ENCODE results near the gene LCLAT1.

LCLAT1 gene

GRCh38 chr2:30649828-30650227 lies 202.8 kb downstream of the LCLAT1 start:
- DNase-seq: no peak

- no peak for DNase-seq
These were observed 205.3 kb downstream of the LCLAT1 start for GRCh38 chr2:30652271-30652915.

- no peak for DNase-seq
These were observed 206.8 kb downstream of the LCLAT1 start for GRCh38 chr2:30653847-30654246.

- DNase-seq: no peak
These were observed 207.4 kb downstream of the LCLAT1 start for GRCh38 chr2:30654404-30654803.

- DNase-seq: no peak
These were observed 208.2 kb downstream of the LCLAT1 start for GRCh38 chr2:30655211-30655610.

GRCh38 chr2:30655660-30656059 lies 208.6 kb downstream of the LCLAT1 start:
- no peak for DNase-seq

- no peak for DNase-seq
These were observed 209.0 kb downstream of the LCLAT1 start for GRCh38 chr2:30656079-30656478.

DNA sequence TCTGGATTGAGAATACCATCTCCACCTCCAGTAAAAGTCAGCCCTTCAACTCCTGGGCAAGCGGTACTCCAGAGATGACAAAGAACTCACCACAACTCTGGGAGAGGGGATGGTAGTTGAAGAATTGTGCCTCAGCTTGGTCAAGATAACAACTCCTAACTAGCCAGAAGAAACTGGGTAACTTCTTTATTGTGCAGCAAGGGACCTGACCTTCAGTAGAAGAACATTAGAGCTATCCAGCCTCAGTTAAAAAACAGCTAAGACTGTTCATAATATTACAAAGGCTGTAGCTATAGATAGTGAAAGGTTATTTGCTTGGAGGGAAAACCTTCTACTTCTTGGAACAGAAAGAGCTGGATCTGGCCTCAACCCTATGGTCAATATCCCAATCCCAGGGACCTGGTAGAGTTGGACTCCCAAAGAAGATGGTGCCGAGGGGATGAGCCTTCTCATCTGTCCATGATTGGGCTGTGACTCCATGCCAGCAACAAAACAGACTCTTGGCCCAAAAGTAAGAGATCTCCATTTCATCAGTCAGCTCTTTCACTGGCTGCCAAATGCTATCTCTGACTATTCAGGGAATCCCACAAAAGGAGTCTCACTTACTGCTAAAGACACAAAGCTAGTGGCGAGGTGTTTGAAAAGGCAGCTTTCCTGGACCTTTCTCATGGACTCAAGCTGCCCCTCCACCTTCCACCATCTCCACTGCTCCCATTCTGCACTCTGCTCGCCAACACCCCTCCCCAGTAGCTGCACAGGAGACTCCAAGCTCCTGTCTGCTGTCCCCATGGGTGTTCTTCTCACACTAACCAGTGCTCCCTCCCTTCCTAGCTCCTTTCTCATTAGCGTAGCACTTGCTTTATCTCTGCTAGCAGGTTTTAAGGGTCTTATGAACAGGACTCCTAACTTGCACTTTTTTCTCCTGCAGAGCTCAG lies 214.4 kb downstream of the LCLAT1 start:
- DNase-seq: no peak

DNA sequence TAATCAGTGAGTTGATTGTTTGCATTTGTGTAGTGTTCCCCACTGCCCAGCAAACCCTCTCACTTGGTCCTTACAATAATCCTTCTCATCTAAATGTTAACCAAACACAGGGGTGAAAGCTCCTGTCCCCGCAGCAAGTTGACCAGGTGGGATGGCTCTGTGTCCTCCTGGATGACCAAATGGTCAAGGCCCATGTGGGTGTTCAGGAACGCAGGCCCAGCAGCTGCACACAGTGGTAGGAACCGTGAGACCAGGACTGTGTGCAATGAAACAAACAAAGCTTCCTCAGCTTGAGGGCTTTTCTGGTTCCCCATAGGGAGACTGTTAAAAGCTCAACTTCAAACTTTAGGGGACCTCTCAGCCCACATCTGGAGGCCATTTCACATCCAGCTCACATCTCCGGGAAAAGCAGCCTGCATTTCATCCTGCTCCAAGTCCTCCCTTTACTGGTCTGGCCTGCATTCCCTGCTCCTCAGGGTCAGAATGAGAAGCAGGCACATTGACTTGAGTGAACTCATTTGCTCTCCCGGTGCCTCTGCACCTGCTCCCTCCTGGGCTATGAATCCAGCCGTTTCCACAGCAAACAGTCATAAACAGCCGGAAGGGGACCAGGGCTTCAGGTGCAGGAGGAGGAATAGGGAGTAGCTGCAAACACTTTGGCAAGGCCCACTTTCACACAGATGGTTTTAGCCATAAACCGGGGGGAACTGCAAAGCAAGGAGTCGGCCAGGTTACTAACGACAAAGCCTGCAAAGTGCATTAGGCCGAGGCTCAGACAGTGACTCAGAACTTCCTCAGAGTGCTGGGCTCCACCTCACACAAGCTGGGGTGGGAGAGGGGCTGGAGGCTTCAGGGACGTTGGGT lies 215.5 kb downstream of the LCLAT1 start:
- no peak for DNase-seq

GRCh38 chr2:30663321-30663720 lies 216.3 kb downstream of the LCLAT1 start:
- no peak for DNase-seq

DNA sequence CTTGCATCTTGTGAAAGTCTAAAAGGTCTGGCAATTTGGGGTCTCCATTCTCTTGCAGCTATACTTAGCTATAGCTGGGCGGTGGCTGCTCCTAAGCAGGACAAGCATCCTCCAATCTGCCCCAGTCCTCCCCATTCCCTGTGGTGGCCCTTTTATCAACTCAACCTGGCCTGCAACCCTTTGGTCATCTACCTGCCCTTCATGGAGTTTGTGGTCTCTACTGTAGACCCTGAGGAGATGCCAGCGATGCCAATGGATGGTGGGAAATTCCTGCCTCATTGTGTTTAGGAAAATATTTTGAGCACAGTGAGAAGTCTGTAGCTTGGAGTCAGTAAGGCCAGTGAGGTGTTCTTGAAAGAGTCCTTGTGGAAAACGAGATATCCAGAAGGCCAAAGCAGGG lies 216.8 kb downstream of the LCLAT1 start:
- no peak for DNase-seq

DNA sequence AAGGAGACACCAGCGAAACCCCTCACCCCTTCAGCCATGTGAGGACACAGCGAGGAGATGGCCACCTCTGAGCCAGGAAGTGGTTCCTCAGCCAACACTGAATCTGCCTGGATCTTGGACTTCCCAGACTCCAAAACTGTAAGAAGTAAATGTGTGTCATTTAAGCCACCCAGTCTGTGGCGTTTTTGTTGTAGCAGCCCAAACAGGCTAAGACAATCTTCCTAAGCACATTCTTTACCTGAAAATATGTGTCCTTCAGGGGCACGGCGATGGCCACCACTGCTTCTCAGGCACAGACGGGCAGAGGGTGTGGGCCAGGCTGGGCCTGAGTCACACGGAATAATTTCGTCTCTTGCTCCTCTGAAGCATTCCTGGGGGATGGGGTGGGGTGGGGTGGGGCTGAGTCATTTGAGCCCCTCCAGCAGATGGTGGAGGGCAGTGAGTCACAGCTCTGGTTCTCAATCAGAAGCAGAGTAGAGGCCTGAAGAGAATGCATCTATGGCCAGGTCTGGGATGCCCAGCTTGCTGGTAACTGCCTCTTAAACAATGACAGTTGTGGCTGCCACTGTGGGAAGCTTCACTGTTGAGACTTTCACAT lies 217.8 kb downstream of the LCLAT1 start:
- DNase-seq: no peak

DNA sequence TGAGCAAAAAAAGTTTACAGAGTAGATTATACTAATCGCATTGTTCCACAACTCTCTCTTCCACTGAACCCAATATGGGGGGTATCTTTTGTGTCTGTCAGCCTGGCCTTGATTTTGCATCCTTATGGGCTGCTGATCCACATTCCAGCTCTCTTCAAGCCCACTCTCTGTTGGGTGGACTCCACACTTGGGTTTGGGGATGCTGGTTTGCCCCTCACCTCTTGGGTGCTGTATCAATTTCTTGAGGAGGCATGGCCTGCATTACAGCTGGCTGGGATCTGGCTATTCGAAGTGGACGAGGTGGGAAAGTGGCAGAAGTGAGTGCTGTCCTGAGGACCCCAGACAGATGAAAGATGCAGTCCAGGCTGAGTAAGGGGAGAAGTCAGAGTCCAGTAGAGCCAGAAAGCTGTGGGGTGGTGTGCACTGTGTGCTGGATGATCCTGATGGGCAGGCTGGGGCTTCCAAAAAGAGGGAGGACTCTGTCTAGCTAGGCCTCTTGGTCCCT lies 218.8 kb downstream of the LCLAT1 start:
- no peak for DNase-seq

- DNase-seq: no peak
These were observed 219.3 kb downstream of the LCLAT1 start for GRCh38 chr2:30666266-30666874.

DNA sequence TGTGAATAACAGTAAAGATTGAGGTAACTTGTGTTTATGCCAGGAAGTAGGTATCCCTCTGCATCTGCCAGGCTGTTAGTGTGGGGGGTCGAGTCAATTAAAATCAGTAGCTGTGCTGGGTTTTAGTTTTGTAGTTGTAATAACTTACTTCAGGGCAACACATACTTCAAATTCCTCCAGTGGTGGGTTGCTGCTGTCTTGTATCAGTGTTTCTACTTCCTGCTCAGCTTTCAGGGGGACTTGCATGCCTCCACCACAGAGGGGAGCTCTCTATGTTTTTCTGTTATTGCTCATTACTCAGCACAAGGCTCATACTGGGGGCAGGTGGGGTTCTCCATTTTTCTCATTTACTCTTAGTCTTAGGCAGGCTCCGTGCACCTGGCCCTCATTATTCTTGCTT lies 223.4 kb downstream of the LCLAT1 start:
- DNase-seq: no peak

DNA sequence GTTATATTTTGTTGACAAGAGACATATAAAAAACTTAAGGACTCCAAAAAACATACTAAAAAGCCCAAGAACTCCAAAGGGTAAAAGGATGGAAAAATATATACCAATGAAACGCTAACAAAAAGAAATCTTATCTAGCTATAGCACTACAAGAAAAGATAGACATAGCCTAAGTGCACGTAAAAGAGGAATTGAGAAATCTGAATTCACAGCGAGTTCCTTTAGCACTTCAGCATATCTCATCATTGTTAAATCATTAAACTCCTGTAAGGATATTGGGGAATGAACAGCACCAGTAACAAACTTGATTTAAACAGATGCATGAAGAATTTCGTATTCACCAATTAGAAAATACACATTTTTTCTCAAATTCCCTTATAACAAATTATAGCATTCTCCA lies 226.1 kb downstream of the LCLAT1 start:
- DNase-seq: no peak

GRCh38 chr2:30675758-30676157 lies 228.7 kb downstream of the LCLAT1 start:
- DNase-seq: no peak

- DNase-seq: no peak
These were observed 230.2 kb downstream of the LCLAT1 start for GRCh38 chr2:30677231-30677630.

GRCh38 chr2:30677861-30678385 lies 230.9 kb downstream of the LCLAT1 start:
- no peak for DNase-seq

DNA sequence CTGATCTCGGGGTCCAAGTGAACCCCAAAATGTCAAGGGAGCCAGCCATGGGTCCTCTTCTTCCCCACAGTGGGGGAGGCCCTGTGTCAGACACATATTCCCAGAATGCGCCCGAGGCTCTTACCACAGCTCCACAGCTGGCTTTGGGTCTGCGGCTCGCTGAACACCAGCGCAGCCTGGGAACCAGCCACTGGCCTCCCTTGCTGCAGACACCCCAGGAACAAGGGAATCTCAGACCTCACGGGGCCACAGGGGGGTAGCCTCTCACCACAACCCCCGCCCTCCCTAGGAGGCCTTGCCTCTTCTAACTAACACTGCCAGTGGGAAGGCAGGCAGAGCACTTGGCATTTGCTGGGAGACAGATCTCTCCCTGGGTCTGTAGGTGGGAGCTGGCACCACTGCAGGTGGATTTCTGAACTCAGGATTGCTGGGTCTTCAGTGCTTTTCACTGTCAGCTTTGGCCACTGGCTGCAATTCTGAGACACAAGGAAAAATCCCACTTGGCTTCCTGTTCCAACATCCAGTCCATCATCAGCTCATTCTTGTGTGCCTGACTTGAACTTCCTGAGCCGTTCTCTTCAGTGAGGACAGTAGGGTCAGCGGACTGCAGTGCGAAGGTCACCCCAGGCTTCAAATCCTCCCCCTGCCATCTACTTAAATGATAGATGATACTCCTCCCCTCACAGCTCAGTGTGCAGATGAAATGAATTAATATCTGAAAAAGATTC lies 231.5 kb downstream of the LCLAT1 start:
- no peak for DNase-seq

DNA sequence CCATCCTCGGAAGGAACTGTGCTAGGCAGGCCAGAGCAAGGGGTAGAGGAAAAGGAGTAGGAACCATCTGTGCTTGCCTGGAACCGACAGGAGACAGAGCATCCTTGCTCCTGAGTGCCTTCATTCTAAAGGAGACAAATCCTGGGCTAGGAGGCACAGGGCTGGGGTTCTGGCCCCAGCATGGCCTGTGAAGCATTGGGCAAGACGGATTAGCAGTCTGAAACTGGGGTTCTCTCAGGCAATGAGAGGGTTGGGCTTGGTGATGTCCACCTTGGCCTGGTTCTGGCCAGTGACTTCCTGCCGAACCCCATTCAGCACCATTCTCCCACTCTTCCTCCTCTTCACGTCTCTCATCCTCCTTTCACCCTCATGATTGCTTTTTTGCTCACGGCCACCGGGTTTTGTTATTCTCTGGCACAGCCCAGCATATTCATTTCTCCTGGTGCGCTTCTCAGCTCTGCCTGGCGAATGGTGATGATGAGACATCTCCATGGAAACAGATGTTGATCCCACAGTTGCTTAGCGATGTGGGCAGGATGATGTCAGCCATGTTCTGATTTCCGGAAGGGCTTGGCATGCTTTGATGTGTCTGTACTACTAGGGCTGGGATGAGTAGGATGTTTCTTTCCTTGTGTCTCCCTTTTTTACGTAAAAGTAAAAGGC lies 232.5 kb downstream of the LCLAT1 start:
- no peak for DNase-seq
